Fibroblast of skin of back (primary cell): ENCODE measurements around the gene WASHC4. TPM values are rescaled to one million over a fixed set of nuclear protein-coding genes. Genes with fewer than 3 reads are reported as not detected.
A peak's percentile ranks its signal among the peaks of the same experiment; 100 is the strongest.

Experiments used
- DNase-seq: peaks from one replicate; pipeline ENCODE4 v3.0.0-alpha.2; 2013
- polyA plus RNA-seq, 2 experiments: library from polyadenylated mRNA; unstranded; fragments of 120-200 nt; gene quantifications; one replicate each; pipeline ENCODE4 v1.2.1, GENCODE V29; 2013; ENCODE audit not compliant: insufficient read length in 2 of 2

The WASHC4 gene
- polyA plus RNA-seq (2013, experiment 1 of 2; ENCODE audit: insufficient read length) = 35.2 TPM
- polyA plus RNA-seq (2013, experiment 2 of 2; ENCODE audit: insufficient read length) = 40.4 TPM

- DNase-seq = peak; percentile 94
Observed at GRCh38 chr12:105107494-105108371, at the start of gene WASHC4. TSS of gene WASHC4 (plus strand) at chr12:105107731. CDS start at chr12:105107801, 70 bp downstream.

- DNase-seq = no peak
Observed at GRCh38 chr12:105060715-105061378, 46.7 kb upstream of the WASHC4 start.

GRCh38 chr12:105064564-105065178 is 42.9 kb upstream of the WASHC4 start:
- DNase-seq = no peak

GRCh38 chr12:105067511-105068031 is 40.0 kb upstream of the WASHC4 start:
- DNase-seq = no peak

GRCh38 chr12:105069936-105070702 is 37.4 kb upstream of the WASHC4 start:
- DNase-seq = no peak

GRCh38 chr12:105071981-105072380 is 35.5 kb upstream of the WASHC4 start:
- no peak for DNase-seq

- no peak for DNase-seq
Observed at GRCh38 chr12:105072888-105073488, 34.5 kb upstream of the WASHC4 start.

- peak; percentile 59 for DNase-seq
Observed at GRCh38 chr12:105076098-105076497, 31.4 kb upstream of the WASHC4 start.

- no peak for DNase-seq
Observed at GRCh38 chr12:105076913-105077312, 30.6 kb upstream of the WASHC4 start.

- DNase-seq = peak; percentile 19
Observed at GRCh38 chr12:105077435-105077834, 30.1 kb upstream of the WASHC4 start.

- no peak for DNase-seq
Observed at GRCh38 chr12:105078712-105079570, 28.6 kb upstream of the WASHC4 start.

GRCh38 chr12:105083031-105083430 is 24.5 kb upstream of the WASHC4 start:
- DNase-seq = peak; percentile 17

GRCh38 chr12:105083551-105084105 is 23.9 kb upstream of the WASHC4 start:
- DNase-seq = peak; percentile 86

GRCh38 chr12:105084251-105085250 is 23.0 kb upstream of the WASHC4 start, which contains the start of gene ALDH1L2:
TSS of gene ALDH1L2 (minus strand) at chr12:105084458. CDS start at chr12:105084436, 22 bp downstream.
- DNase-seq = peak; percentile 89

GRCh38 chr12:105085501-105085900 is 22.0 kb upstream of the WASHC4 start:
- no peak for DNase-seq

- no peak for DNase-seq
Observed at GRCh38 chr12:105089817-105090216, 17.7 kb upstream of the WASHC4 start.

GRCh38 chr12:105090361-105090760 is 17.2 kb upstream of the WASHC4 start:
- DNase-seq = no peak

GRCh38 chr12:105091476-105092206 is 15.9 kb upstream of the WASHC4 start:
- DNase-seq = no peak
